BJ (cell line): Measurements from ENCODE around the gene CDK15. TPM values are rescaled to one million over a fixed set of nuclear protein-coding genes. Genes with fewer than 3 reads are reported as not detected.
"Not testable (repeated sequence)": the region's sequence is repeated elsewhere in the genome, so short reads cannot be mapped to it uniquely, and the experiment has no call there.

Experiments
- CTCF ChIA-PET: fragments of 350-600 bp; formaldehyde crosslinking; extraction: SDS; loops from one replicate; lab custom pipeline; 2021; ENCODE audit warnings: antibody characterized with exemption, inconsistent platforms; lab: Yijun Ruan, JAX
- POLR2A ChIA-PET: fragments of 300-600 bp; sonication (Branson Sonifier 250); formaldehyde crosslinking; extraction: SDS; loops from one replicate; lab custom pipeline; 2021; ENCODE audit warnings: antibody characterized with exemption; lab: Charles Lee
- DNase-seq: peaks from one replicate; pipeline ENCODE4 v3.0.0-alpha.2; 2011; ENCODE audit warnings: low read depth
- H3K27me3 ChIP-seq: 2 replicates; pipeline ENCODE4 v1.6.0; 2011; ENCODE audit warnings: low read length; ENCODE audit not compliant: control insufficient read depth, insufficient read depth
- H3K36me3 ChIP-seq: 2 replicates; pipeline ENCODE4 v1.5.1; 2011; ENCODE audit warnings: low read length; ENCODE audit not compliant: control insufficient read depth, insufficient read depth
- H3K4me3 ChIP-seq: 2 replicates; pipeline ENCODE4 v1.5.1; 2011; ENCODE audit warnings: low read depth, mild to moderate bottlenecking, control low read depth, low read length
- CTCF ChIP-seq: IDR thresholded peaks from 2 replicates; pipeline ENCODE4 v1.5.1; 2011; ENCODE audit warnings: low read depth, mild to moderate bottlenecking, control low read depth, inconsistent platforms, low read length, moderate library complexity; ENCODE audit not compliant: insufficient read depth
- polyA minus RNA-seq: library from RNA; depleted of rRNA, polyadenylated mRNA; stranded (reverse); fragments of >200 nt; gene quantifications from 2 replicates; pipeline ENCODE4 v1.2.3, GENCODE V29; 2011; rRNA and poly(A)+ RNA removed
- polyA plus RNA-seq: library from polyadenylated mRNA; depleted of rRNA; stranded (reverse); fragments of >200 nt; gene quantifications from 2 replicates; pipeline ENCODE4 v1.2.3, GENCODE V29; 2011; rRNA removed

The CDK15 gene
- polyA plus RNA-seq (8.2 and 11.4 TPM in 2 replicates), polyA minus RNA-seq (6.8 and 9.4 TPM in 2 replicates)

GRCh38 chr2:201806442-201807170, at the start of gene CDK15:
Gene CDK15 (plus strand): TSS chr2:201806537. CDS start chr2:201806665, 128 bp downstream.
- no peak for DNase-seq
- ChIA-PET CTCF (interaction anchor here (0.7 to 2.7 kb wide), 7 partner anchors 8 to 460 kb away, joined by 3 to 10 read pairs (median 4); no protein-coding TSS in a partner anchor), POLR2A (interaction anchor here (0.7 kb wide), 1 partner anchor 304 kb away, joined by 6 read pairs; no protein-coding TSS in a partner anchor)
- peak within 1 kb of the TSS; percentile 22 for H3K4me3 ChIP-seq
- H3K27me3 ChIP-seq, result no peaks in the 10 kb centered on the region
- H3K36me3 ChIP-seq, result no peaks in the 10 kb centered on the region
- TF ChIP-seq CTCF, result 0 out of 2 replicates have a peak, but pooled peaks have one; percentile 4

- no peak for DNase-seq
- TF ChIP-seq CTCF, result no peak
- ChIA-PET CTCF (interaction anchor here (1.3 kb wide), 1 partner anchor 22 kb away, joined by 5 read pairs; the partner anchor contains the start of gene ALS2), POLR2A (no interaction called here)
- Histone ChIP-seq H3K27me3 (no peaks in the 10 kb centered on the region), H3K36me3 (peaks cover 18% of the 10 kb centered on the region), H3K4me3 (no peak overlapping the region)
Observed at GRCh38 chr2:201758234-201758633, 48.1 kb upstream of the CDK15 start.

- ChIA-PET POLR2A (no interaction called here), CTCF (interaction anchor here (1.3 kb wide), 1 partner anchor 21 kb away, joined by 5 read pairs; the partner anchor contains the start of gene ALS2)
- H3K4me3 ChIP-seq, result no peak overlapping the region
- no peak for DNase-seq
- H3K36me3 ChIP-seq, result peaks cover 20% of the 10 kb centered on the region
- no peak for TF ChIP-seq CTCF
- no peaks in the 10 kb centered on the region for H3K27me3 ChIP-seq
Observed at GRCh38 chr2:201758873-201759272, 47.5 kb upstream of the CDK15 start.

- no peak for DNase-seq
- peaks cover 19% of the 10 kb centered on the region for H3K36me3 ChIP-seq
- no peak overlapping the region for H3K4me3 ChIP-seq
- TF ChIP-seq CTCF, result no peak
- H3K27me3 ChIP-seq, result no peaks in the 10 kb centered on the region
- CTCF ChIA-PET, result interaction anchor here (0.6 kb wide), 2 partner anchors 11 to 163 kb away, joined by 3 to 4 read pairs; no protein-coding TSS in a partner anchor
- POLR2A ChIA-PET, result no interaction called here
Observed at GRCh38 chr2:201759567-201759966, 46.8 kb upstream of the CDK15 start.

- CTCF ChIA-PET, result no interaction called here
- POLR2A ChIA-PET, result no interaction called here
- Histone ChIP-seq H3K36me3 (peaks cover 19% of the 10 kb centered on the region), H3K27me3 (no peaks in the 10 kb centered on the region), H3K4me3 (no peak overlapping the region)
- TF ChIP-seq CTCF, result no peak
- DNase-seq, result no peak
Observed at GRCh38 chr2:201761101-201761500, 45.2 kb upstream of the CDK15 start.

- H3K4me3 ChIP-seq, H3K27me3 ChIP-seq, DNase-seq, POLR2A ChIA-PET: not testable (repeated sequence)
- H3K36me3 ChIP-seq, result peaks cover 14% of the 10 kb centered on the region
- CTCF ChIA-PET, result interaction anchor here (1.4 kb wide), 1 partner anchor 29 kb away, joined by 3 read pairs; no protein-coding TSS in a partner anchor
Observed at GRCh38 chr2:201764469-201764868, 41.9 kb upstream of the CDK15 start.
